ENCODE measurements around the gene CERS6.

GRCh38 chr2:168715849-168716248, 259.8 kb downstream of the CERS6 start:
- TF ChIP-seq CTCF (IDR thresholded peaks at IDR 0.05) (no peak), ZFX (IDR thresholded peaks at IDR 0.05; ENCODE audit: borderline replicate concordance) (no peak)

All from 22Rv1 (cell line).